ENCODE data around the gene PUM2.

The PUM2 gene

DNA sequence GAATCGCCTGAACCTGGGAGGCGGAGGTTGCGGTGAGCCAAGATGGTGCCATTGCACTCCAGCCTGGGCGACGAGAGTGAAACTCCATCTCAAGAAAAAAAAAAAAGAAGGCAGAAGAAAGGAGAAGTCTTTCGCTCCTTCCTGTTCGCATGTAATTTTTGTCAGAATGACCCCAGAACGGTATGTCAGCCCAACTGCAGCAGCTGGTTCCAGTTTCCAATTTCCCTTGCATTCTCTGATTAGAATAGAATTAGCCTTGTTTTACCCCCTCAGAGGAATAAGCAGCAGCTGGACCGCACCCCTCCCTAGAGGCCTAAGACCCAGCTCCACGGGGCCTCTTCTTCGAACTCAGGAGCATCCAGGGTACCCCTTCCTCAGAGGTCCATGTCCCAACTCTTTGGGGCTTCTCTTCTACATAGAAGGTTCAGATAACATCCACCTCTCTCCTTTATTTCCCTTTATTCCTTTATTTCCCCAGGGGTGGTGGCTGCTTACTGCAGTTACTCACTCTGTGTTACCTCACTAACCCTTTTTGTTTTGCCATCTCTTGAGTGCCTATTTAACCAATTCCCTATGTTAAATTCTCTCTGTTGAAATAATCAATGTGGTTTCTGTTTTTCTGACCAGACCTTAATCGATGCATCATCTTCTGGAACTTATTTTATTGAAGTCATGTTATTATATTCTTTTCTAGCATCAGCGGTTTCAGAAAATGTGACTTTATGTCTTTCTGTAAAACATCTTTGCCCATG lies 7.2 kb upstream of the PUM2 start:
- TF ChIP-seq, protein P1, sequence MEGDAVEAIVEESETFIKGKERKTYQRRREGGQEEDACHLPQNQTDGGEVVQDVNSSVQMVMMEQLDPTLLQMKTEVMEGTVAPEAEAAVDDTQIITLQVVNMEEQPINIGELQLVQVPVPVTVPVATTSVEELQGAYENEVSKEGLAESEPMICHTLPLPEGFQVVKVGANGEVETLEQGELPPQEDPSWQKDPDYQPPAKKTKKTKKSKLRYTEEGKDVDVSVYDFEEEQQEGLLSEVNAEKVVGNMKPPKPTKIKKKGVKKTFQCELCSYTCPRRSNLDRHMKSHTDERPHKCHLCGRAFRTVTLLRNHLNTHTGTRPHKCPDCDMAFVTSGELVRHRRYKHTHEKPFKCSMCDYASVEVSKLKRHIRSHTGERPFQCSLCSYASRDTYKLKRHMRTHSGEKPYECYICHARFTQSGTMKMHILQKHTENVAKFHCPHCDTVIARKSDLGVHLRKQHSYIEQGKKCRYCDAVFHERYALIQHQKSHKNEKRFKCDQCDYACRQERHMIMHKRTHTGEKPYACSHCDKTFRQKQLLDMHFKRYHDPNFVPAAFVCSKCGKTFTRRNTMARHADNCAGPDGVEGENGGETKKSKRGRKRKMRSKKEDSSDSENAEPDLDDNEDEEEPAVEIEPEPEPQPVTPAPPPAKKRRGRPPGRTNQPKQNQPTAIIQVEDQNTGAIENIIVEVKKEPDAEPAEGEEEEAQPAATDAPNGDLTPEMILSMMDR (IDR thresholded peaks at IDR 0.05; ENCODE audit: extremely low read depth, missing control alignments) = no peak
- DNase-seq (ENCODE audit: low spot score) = no peak

DNA sequence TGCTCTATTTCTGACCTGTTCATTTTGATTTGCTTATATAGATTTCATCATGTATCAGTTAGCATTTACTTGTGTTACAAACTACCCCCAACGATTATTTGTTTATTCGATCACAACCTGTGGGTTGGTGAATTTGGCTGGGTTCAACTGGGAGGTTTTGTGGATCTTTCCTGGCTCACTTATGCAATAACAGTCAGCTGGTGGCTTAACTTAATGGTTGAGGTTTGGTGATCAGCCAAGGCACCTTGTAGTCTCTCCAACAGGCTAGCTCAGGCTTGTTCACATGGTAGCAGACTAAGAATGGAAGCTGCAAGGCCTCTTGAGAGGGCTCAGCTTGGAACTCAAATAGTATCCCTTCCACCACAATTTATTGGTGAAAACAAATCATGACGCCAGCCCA lies 5.4 kb upstream of the PUM2 start:
- TF ChIP-seq, protein P1 (IDR thresholded peaks at IDR 0.05; ENCODE audit: extremely low read depth, missing control alignments) = no peak
- DNase-seq (ENCODE audit: low spot score) = no peak

DNA sequence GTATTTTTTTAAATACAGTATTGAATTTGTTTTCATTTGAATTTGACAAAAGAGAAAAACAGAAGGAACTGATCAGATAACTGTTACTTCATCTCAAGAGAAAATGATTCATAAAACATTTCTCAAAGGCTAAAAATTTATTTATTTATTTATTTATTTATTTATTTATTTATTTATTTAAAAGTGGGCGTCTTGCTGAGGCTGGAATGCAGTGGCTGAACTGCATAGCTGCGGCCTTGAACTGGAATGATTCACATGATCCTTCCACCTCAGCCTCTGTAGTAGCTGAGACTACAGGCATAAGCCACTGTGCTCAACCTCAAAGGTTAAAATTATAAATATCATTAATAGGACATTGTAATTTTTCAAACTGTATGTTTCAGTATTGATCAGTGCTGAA lies 4.5 kb upstream of the PUM2 start:
- DNase-seq (ENCODE audit: low spot score) = no peak
- TF ChIP-seq, protein P1 (IDR thresholded peaks at IDR 0.05; ENCODE audit: extremely low read depth, missing control alignments) = no peak

DNA sequence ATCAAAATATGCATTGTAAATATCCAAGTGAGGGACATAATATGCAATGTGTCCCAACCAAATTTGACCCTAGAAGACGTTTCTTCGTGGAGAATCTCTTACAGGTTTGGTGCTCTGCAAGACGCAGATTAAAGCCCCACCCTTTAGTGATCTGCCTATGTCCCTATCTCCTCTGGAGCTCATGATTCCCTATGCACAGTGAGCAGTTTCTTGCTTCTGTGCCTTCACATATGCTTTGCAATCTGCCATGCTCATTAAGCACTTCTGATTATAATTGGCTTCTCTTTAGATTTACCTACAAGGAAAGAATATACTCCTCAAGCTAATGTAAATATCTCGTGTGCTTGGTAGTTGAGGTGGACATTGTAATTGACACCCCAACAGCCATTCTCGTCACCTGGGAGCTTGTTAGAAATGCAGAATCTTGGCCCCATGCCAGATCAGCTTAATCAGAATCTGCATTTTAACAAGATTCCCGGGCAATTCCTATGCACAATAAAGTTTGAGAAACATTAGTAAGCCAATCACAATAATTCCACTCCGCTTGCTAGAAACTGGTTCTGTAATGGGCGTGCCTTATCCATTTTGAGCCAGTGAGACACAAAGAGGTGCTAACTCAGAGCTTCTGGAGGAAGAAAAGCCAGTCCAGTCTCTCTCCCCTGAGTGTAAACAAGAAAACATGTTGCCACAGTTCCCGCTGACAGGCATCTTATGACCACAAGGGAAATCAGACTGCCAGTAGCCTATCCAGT lies 2.8 kb upstream of the PUM2 start:
- TF ChIP-seq, protein P1 (IDR thresholded peaks at IDR 0.05; ENCODE audit: extremely low read depth, missing control alignments) = no peak
- DNase-seq (ENCODE audit: low spot score) = no peak

DNA sequence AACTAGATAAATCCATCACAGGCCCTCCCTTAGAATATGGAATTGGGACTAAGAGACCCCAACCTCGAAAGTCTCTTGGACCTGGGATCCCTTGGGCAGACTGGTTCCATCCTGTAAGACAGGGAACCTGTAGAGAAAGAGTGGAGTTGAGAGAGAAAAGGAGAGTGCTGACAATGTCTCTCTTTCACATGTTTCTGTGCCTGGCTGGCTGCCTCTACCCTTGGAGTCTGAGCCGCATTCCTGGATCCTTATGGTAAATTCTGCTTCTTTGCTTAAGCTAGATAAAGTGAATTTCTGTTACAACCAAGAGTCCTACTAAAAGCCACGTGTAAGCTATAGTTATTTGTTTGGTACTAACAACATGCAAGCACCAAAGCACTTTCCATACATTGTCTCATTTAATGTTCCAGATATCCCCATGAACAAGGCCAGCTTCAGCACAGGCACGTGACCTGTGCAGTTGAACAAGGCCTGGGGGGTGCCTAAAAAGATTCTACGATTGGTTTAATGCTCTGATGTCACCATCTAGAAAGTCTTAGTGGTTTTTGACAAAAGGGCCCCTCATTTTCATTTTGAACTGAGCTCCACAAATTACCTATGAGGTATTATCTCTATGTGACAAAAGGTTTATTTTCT lies 2.1 kb upstream of the PUM2 start:
- TF ChIP-seq, protein P1 (IDR thresholded peaks at IDR 0.05; ENCODE audit: extremely low read depth, missing control alignments) = no peak
- no peak for DNase-seq (ENCODE audit: low spot score)

DNA sequence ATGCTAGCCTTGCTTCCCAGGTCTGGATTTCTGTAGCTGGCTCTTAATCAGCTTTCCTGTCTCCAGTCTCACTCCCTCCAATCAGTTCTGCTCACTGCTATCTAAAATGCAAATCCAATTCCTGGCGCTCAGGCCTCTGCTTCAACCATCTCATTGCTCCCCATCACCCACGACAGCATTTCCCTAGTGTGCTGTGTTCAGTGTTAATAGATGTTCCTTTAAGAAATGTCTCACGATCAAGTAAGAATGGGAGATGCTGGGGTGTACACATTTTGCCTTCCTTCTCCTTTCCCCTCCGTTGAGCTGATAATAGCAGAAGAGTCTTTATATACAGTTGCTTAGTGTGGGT lies 1.6 kb upstream of the PUM2 start:
- DNase-seq (ENCODE audit: low spot score) = no peak
- TF ChIP-seq, protein P1 (IDR thresholded peaks at IDR 0.05; ENCODE audit: extremely low read depth, missing control alignments) = no peak
